Activated CD4-positive, alpha-beta memory T cell treated with anti-CD3 and anti-CD28 coated beads, Interleukin-2, amount 10 ng/mL, durations not matched to agents 7 days and 5 days (primary cell): ENCODE results near the gene SNED1. TPM values are rescaled to one million over a fixed set of nuclear protein-coding genes. Genes with fewer than 3 reads are reported as not detected.

Experiments
- CTCF ChIA-PET: fragments of 350-600 bp; sonication (Branson Sonifier 250); formaldehyde crosslinking; loops from one replicate; lab custom pipeline; 2021; ENCODE audit warnings: antibody characterized with exemption, inconsistent platforms; lab: Charles Lee
- POLR2A ChIA-PET: fragments of 350-600 bp; sonication (Branson Sonifier 250); formaldehyde crosslinking; loops from one replicate; lab custom pipeline; 2021; ENCODE audit warnings: antibody characterized with exemption; lab: Charles Lee
- DNase-seq: peaks from one replicate; pipeline ENCODE4 v3.0.0-alpha.2; 2020
- H3K27ac Mint-ChIP-seq: one replicate; pipeline ENCODE4 v1.8.0; 2021; ENCODE audit warnings: mild to moderate bottlenecking, mixed read lengths
- H3K27me3 Mint-ChIP-seq: one replicate; pipeline ENCODE4 v1.8.0; 2021; ENCODE audit warnings: mixed read lengths
- H3K36me3 Mint-ChIP-seq: one replicate; pipeline ENCODE4 v1.8.0; 2021; ENCODE audit warnings: low read depth, mixed read lengths
- H3K4me1 Mint-ChIP-seq: one replicate; pipeline ENCODE4 v1.8.0; 2021; ENCODE audit warnings: mixed read lengths
- H3K4me3 Mint-ChIP-seq: one replicate; pipeline ENCODE4 v1.8.0; 2021; ENCODE audit warnings: mild to moderate bottlenecking, mixed read lengths
- H3K9me3 Mint-ChIP-seq: one replicate; pipeline ENCODE4 v1.8.0; 2021; ENCODE audit warnings: mixed read lengths
- total RNA-seq, 2 experiments: library from RNA; stranded (reverse); gene quantifications; one replicate each; pipeline ENCODE4 v1.2.3, GENCODE V29; 2021

Gene SNED1
- total RNA-seq, 2 experiments from 2014 or later = 32.6 to 34.3 TPM

DNA sequence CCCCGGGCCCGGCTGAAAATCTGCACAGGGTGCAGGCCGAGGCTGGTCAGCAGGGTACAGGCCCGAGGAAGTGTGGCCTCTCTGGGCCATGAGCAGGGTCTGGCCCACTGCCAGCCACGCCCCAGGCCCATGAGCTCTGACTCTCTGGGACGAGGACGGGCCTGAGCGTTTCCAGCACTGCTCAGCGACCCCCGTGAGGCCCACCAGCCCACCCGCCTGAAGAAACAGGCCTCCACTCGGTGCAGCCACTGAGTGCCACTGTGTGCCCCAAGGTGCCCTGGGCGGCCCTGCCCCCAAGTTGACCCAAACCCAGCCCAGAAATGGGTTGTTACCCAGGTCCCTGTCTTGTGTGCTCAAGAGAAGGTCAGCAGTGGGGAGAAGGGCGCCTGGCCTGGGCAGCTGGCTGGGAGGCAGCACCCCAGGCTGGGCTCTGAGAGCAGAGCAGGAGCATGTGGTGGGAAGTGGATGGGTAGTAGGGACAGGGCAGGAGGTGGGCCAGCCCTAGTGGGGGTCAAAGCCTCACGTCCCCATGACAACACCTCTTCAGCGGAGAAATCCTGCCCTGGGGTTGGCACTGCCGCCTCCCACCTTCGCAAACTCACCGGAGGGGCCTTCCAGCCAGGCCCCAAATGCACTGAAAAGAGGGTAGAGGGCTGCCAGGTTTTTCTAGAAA lies 2.1 kb upstream of the SNED1 start:
- Mint-ChIP-seq H3K27me3 (peaks cover 26% of the 10 kb centered on the region), H3K36me3 (no peaks in the 10 kb centered on the region), H3K4me1 (peaks cover 6% of the 10 kb centered on the region), H3K4me3 (no peak overlapping the region), H3K9me3 (no peaks in the 10 kb centered on the region), H3K27ac (no peak overlapping the region)
- DNase-seq = no peak
- ChIA-PET CTCF (no interaction called here), POLR2A (no interaction called here)

DNA sequence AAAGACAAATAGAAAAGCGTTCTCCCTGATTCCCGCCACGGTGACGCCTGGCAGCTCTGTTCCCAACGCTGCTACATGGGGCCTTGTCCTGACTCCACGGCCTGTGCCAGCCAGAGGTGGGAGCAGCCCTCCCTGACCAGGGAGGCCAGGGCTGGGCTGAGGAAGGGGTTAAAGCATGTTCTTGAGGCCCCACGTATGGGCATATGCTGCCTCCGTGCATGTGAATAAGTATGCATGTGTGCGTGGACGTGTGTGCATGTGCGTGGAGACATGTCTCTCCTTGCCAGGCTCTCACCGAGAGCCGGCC lies 1.6 kb upstream of the SNED1 start:
- Mint-ChIP-seq H3K4me3 (no peak overlapping the region), H3K4me1 (peaks cover 6% of the 10 kb centered on the region), H3K27me3 (peaks cover 26% of the 10 kb centered on the region), H3K27ac (no peak overlapping the region), H3K36me3 (no peaks in the 10 kb centered on the region), H3K9me3 (no peaks in the 10 kb centered on the region)
- DNase-seq = no peak
- POLR2A ChIA-PET = no interaction called here
- CTCF ChIA-PET = no interaction called here

DNA sequence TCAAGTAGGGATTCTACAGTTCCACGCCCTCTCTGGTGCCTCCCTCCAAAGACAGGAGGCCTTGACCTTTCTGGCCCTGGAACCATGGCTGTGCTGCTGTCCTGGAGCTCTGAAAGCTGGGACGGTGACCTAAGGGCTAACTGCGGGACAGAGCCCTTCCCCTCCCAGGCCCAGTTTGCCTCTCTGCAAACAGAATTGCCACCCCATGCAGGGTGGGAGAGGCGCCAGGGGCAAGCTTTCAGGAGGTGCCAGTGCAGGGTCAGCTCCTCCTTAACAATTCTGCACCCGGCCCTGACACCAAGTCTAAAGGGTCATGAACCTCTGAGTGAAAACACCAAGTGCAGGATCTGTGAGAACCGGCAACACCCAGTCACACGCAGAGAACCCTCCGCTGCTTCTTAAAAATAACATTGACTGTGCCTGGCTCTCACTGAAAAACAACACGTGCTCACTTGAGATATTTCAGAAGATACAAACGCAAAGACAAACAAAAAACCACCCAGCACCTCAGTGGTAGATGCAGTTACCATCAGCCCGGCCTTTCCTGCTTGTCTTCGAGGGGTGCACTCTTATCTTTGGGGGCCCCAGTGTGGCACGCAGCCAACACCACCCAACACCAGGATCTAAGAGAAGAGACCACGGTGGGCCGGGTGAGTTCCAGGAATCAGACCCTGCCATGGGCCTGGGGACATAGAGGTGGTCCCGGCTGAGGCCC lies 1.1 kb upstream of the SNED1 start:
- Mint-ChIP-seq H3K36me3 (no peaks in the 10 kb centered on the region), H3K27ac (no peak overlapping the region), H3K9me3 (no peaks in the 10 kb centered on the region), H3K4me1 (peaks cover 6% of the 10 kb centered on the region), H3K4me3 (no peak overlapping the region), H3K27me3 (peaks cover 26% of the 10 kb centered on the region)
- POLR2A ChIA-PET = no interaction called here
- peak; percentile 2 for DNase-seq
- CTCF ChIA-PET = no interaction called here

DNA sequence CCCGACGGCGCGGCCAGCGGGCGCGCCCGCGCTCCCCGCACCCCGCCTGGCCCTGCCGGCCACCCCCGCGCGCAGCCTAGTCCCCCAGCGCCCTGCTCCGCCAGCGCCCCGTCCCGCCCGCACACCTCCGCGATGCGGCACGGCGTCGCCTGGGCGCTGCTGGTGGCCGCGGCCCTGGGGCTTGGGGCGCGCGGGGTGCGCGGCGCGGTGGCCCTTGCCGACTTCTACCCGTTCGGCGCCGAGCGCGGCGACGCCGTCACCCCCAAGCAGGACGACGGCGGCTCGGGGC lies 232 bp downstream of the SNED1 start:
- ChIA-PET POLR2A (no interaction called here), CTCF (no interaction called here)
- DNase-seq = no peak
- H3K36me3 Mint-ChIP-seq = no peaks in the 10 kb centered on the region
- no peak overlapping the region for H3K4me3 Mint-ChIP-seq
- peaks cover 4% of the 10 kb centered on the region for H3K9me3 Mint-ChIP-seq
- H3K27ac Mint-ChIP-seq = no peak overlapping the region
- peaks cover 5% of the 10 kb centered on the region for H3K4me1 Mint-ChIP-seq
- peaks cover 26% of the 10 kb centered on the region for H3K27me3 Mint-ChIP-seq

DNA sequence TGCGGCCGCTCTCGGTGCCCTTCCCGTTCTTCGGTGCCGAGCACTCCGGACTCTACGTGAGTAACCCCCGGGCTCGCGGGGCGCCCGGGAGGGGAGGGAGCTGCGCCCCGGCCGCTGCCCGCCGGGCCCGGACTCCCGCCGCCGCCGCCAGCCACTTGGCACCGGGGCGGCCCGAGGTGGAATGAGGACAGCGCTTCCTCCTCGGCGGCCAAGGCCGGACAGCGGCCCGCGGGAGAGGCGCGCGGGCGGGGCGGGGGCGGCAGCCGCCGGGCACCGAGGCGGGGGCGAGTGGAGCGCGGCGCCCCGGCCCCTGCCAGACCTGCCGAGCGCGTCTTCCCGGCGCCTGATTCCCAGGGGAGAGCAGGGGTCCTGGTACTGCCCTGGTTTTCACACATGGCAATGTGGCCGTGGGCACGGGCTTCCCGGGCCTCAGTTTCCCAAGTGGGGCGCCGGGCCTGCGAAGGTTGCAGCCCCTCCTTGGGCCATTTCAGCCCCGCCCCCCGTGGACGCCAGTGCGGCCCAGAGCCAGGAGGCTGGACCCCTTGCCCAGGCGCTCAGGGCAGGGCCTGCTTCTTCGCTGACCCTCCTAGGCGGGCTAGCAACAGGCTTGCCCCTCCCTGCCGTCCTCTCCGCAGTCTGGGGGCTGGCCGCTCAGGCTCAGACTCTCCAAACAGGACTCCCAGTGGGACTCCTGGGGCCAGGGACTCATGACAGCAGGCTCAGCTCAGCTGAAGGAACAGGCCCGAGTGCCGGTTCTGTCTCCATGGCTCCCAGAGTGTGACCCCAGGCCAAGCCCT lies 775 bp downstream of the SNED1 start:
- peak; percentile 11 for DNase-seq
- H3K4me3 Mint-ChIP-seq = no peak overlapping the region
- peaks cover 26% of the 10 kb centered on the region for H3K27me3 Mint-ChIP-seq
- ChIA-PET CTCF (no interaction called here), POLR2A (no interaction called here)
- no peak overlapping the region for H3K27ac Mint-ChIP-seq
- no peaks in the 10 kb centered on the region for H3K36me3 Mint-ChIP-seq
- H3K4me1 Mint-ChIP-seq = peaks cover 7% of the 10 kb centered on the region
- H3K9me3 Mint-ChIP-seq = peaks cover 8% of the 10 kb centered on the region

DNA sequence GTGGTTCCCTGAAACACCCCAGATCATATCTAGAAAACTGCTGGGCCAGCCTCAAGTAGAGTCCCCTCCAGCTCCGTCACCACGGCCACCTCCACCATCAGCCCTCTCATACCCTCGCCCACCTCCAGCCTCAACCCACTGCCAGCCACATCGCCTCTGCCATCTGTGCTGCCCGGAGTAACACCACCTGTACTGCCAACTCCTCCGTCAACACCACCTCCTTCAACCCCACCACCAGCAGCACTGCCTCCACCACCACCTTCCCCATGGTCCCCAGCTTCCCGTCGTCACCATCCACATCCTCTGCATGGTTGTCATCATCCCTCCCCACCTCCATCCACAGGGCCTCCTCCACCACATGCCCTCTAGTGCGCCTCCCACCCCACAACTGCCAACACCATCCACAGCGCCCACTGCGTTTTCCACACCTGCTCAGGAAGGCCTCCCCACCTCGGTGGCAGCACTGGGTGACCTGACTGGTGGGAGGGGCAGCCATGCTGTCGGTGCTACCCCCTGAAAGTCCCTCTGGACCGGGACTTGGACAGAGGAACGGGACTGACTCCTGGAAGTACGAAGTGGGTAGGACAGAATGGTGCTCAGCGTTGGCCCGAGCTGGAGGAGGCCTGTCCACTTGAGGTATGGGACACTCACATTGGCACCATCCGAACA lies 1.6 kb downstream of the SNED1 start:
- POLR2A ChIA-PET = no interaction called here
- H3K4me3 Mint-ChIP-seq = no peak overlapping the region
- peaks cover 26% of the 10 kb centered on the region for H3K27me3 Mint-ChIP-seq
- H3K9me3 Mint-ChIP-seq = peaks cover 8% of the 10 kb centered on the region
- H3K36me3 Mint-ChIP-seq = no peaks in the 10 kb centered on the region
- H3K27ac Mint-ChIP-seq = no peak overlapping the region
- DNase-seq = peak; percentile 13
- CTCF ChIA-PET = interaction anchor here (0.6 kb wide), 1 partner anchor 134 kb away, joined by 3 read pairs; no protein-coding TSS in a partner anchor
- peaks cover 7% of the 10 kb centered on the region for H3K4me1 Mint-ChIP-seq

DNA sequence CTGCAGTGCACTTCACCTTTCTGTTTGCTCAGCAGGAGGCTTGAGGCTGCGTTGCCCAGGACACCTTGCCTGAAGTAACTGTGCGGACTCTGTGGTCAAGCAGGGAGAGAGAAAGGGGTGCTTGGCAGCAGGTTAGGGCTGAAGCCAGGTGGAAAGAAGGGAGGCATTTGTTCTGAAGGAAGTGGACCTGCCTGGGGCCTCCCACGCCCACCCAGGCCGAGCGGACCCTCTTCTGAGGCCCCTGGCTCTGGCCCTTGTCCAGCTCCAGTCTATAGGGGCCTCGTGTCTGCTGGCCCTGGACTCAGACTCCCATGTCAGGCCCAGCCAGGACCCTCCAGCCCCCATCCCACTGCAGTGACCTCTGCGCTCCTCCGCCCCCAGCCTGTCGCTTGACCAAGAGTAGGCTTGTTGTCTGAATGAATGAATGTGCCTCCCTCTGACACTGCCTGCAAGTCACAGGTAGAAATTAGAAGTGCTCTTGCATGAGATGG lies 2.5 kb downstream of the SNED1 start:
- POLR2A ChIA-PET = no interaction called here
- Mint-ChIP-seq H3K4me3 (no peak overlapping the region), H3K36me3 (peaks cover 4% of the 10 kb centered on the region), H3K9me3 (peaks cover 15% of the 10 kb centered on the region), H3K27me3 (peaks cover 33% of the 10 kb centered on the region), H3K27ac (no peak overlapping the region), H3K4me1 (peaks cover 7% of the 10 kb centered on the region)
- CTCF ChIA-PET = no interaction called here
- peak; percentile 11 for DNase-seq

DNA sequence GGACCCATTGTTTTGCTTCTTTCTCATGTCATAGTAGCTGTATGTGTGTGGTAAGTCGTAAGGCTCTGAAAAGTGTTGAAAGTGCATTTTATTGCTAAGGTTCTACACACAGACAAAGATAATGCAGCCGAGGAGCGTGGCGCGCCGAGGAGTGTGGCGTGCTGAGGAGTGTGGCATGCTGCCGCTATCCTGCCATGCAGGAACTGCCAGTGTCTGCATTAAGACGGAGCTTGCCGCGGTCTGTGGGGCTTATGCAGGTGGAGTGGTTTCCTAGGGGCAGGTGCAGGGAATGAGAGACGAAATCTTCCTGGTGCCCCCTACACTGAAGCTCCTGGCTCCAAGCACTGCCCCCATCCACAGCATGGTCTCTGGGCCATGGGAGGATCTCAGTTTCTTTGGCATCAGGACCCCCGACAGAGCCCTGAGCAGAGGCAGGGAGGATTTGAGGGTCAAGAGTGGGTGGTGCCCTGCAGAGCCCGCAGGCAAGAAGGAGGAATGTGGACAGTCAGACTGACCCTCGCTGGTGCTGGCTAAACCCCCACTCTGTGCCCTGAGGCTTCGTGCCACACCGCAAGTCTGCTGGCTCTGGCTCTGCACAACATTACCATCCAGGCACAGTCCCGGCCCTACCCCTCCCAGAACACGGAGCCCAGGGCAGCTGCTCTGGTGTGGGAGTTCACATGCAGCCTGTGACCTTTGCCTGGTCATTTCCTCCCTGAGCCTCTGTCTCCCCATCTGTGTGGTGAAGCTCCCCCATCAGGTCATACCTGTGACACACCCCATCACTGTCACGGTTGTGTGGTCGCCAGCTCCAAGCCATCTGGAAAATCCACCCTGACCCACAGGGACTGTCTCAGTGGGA lies 3.2 kb downstream of the SNED1 start:
- H3K4me1 Mint-ChIP-seq = peaks cover 12% of the 10 kb centered on the region
- CTCF ChIA-PET = no interaction called here
- peaks cover 40% of the 10 kb centered on the region for H3K27me3 Mint-ChIP-seq
- peaks cover 17% of the 10 kb centered on the region for H3K9me3 Mint-ChIP-seq
- POLR2A ChIA-PET = no interaction called here
- peaks cover 4% of the 10 kb centered on the region for H3K36me3 Mint-ChIP-seq
- H3K4me3 Mint-ChIP-seq = no peak overlapping the region
- H3K27ac Mint-ChIP-seq = no peak overlapping the region
- peak; percentile 14 for DNase-seq

DNA sequence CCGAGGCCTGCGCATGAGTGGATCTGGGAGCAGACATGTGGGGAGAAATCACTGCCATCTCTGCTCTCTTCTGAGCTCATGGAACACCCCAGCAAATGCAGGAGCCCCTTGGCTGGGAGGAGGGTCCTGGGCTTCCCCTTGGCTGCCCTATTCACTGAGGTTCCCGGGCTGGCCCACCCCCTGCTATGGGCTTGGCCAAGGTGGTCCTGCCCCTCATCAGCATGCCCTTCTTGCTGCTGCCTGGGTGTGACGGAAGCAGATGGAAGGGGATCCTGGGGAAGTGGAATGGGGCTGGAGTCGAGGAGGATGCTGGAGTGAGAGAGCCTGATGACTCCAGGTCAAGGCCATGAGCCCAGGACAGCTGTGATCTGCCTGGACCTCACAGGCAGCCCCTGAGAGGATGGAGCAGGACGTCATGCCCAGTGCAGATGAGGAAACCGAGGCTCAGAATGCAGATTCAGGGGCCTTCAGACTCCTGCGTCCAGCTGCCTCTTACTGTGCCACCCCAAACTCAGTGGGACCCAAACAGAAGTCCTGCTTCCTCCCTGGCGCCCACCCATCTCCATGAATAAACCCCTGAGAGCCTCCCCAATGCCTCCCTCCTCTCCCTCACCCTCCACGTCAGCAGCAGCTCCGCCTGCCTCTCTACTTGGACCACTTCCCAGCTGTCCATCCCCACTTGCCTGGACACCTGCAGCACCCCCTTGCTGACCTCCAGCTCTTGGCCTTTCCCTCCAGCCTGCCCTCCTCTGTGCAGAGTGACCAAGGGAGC lies 4.0 kb downstream of the SNED1 start:
- H3K4me1 Mint-ChIP-seq = peaks cover 14% of the 10 kb centered on the region
- POLR2A ChIA-PET = no interaction called here
- CTCF ChIA-PET = no interaction called here
- peaks cover 4% of the 10 kb centered on the region for H3K36me3 Mint-ChIP-seq
- H3K27ac Mint-ChIP-seq = no peak overlapping the region
- peaks cover 38% of the 10 kb centered on the region for H3K27me3 Mint-ChIP-seq
- peaks cover 17% of the 10 kb centered on the region for H3K9me3 Mint-ChIP-seq
- peak; percentile 8 for DNase-seq
- no peak overlapping the region for H3K4me3 Mint-ChIP-seq

DNA sequence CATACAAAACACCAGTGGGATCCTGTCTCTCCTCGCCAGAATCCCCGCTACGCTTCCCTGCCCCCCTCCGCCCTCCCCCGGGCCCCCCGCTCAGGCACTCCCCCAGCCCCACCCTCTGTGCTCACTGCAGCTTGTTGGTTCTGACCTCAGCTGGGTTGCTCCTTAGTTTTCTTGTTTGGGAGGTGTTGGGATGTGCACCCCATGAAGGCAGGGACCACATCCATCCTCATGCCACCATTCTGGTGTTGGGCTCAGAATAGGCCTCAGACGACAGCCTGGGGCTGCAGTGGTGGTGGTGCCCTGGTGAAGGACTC lies 4.6 kb downstream of the SNED1 start:
- CTCF ChIA-PET = no interaction called here
- Mint-ChIP-seq H3K4me3 (no peak overlapping the region), H3K4me1 (peaks cover 14% of the 10 kb centered on the region), H3K27me3 (peaks cover 37% of the 10 kb centered on the region), H3K27ac (no peak overlapping the region), H3K9me3 (peaks cover 17% of the 10 kb centered on the region), H3K36me3 (peaks cover 4% of the 10 kb centered on the region)
- DNase-seq = peak; percentile 6
- POLR2A ChIA-PET = no interaction called here

DNA sequence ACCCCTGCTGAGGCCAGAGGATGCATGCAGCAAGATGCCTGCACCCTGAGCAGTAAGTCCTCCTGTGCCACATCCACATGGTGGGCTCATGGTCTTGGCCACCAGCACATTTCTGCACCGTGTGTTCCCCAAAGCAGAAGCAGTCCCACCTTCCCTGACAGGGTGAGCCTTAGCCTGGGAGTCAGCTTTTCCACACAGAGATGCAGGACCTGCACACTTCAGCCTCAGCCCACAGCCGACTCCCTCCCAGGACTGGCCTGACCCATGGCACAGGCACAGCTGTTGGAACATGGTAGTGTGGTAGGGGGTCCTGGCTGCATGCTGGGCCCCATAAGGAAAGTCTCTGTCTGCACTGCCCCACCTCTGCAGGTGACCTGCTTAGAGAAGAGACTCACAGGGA lies 5.0 kb downstream of the SNED1 start:
- Mint-ChIP-seq H3K4me1 (peaks cover 14% of the 10 kb centered on the region), H3K27me3 (peaks cover 37% of the 10 kb centered on the region), H3K4me3 (no peak overlapping the region), H3K9me3 (peaks cover 17% of the 10 kb centered on the region), H3K36me3 (peaks cover 4% of the 10 kb centered on the region), H3K27ac (no peak overlapping the region)
- CTCF ChIA-PET = no interaction called here
- DNase-seq = peak; percentile 5
- POLR2A ChIA-PET = no interaction called here
